ENCODE measurements around the gene PLCE1. TPM values are rescaled to one million over a fixed set of nuclear protein-coding genes. Genes with fewer than 3 reads are reported as not detected.

Gene PLCE1
- total and polyA plus RNA-seq, 2 of the 8 experiments (the other 6 are each of a cell fraction or from before 2014, with no cell fraction given): 0.05 to 0.06 TPM

DNA sequence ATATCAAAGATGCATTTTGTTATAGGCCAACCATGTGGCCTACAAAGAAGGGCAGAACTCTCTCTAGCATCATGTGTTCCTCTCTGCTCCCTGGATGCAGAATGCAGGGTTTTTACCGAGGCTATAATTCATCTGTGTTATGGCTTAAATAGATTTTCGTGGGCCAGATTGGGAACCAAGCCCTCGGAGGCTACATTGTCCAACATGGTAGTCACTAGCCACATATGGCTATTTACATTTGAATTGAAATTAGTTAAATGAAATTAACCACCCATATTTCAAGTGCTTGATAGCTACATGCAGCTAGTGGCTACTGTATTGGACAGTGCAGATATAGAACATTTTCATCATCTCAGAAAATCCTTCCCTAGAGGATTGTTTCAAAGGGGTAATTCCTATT lies 2.8 kb downstream of the PLCE1 start (continued):
- no peak for TF ChIP-seq CTBP2 (IDR thresholded peaks at IDR 0.05; ENCODE audit: borderline replicate concordance, insufficient read depth, insufficient read length, low read length)
- no peak for TF ChIP-seq GABPA (IDR thresholded peaks at IDR 0.05; ENCODE audit: borderline replicate concordance, insufficient read depth, low read length)

All from H1 (cell line).